Neural cell (in vitro differentiated cells): ENCODE results near the gene PACS1.

ENCODE experiments used
- CTCF ChIP-seq: fragments of 450-650 bp; IDR thresholded peaks from 2 replicates; pipeline ENCODE4 v1.5.1; 2014; ENCODE audit warnings: antibody characterized with exemption, mild to moderate bottlenecking, moderate library complexity; ENCODE audit not compliant: poor library complexity, severe bottlenecking
- EP300 ChIP-seq: fragments of 450-650 bp; conservative IDR thresholded peaks from 2 replicates; pipeline ENCODE4 v1.6.1; 2014; ENCODE audit warnings: antibody characterized with exemption, mild to moderate bottlenecking, moderate library complexity; ENCODE audit not compliant: poor library complexity, severe bottlenecking
- POLR2AphosphoS5 ChIP-seq: IDR thresholded peaks from 2 replicates; pipeline ENCODE4 v1.6.1; 2012
- RAD21 ChIP-seq: fragments of 450-650 bp; conservative IDR thresholded peaks from 2 replicates; pipeline ENCODE4 v1.6.1; 2014; ENCODE audit warnings: antibody characterized with exemption, mild to moderate bottlenecking, moderate library complexity
- TAF1 ChIP-seq: IDR thresholded peaks from 2 replicates; pipeline ENCODE4 v1.6.1; 2012; ENCODE audit warnings: low read depth
- TF ChIP-seq, protein P1 (sequence below): IDR thresholded peaks from 2 replicates; pipeline ENCODE4 v1.6.1; 2012; ENCODE audit warnings: borderline replicate concordance

DNA sequence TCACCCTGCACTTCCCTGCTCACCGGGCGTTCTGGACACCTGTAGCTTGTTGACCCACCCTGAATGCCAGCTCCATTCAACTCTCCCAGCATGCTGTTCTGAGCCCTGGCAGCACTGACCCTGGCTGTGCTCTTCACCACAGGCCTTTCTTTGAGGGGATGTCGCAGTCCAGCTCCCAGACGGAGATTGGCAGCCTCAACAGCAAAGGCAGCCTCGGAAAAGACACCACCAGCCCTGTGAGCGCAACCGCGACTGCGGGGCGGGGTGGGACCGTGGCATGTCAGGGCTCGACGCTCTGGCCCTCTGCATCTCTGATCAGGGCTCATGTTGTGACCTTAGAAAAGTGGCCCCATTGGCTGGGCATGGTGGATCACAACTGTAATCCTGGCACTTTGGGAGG lies 150.9 kb downstream of the PACS1 start:
- TF ChIP-seq CTCF (no peak), RAD21 (no peak), POLR2AphosphoS5 (no peak), EP300 (no peak), TAF1 (no peak)
- TF ChIP-seq, protein P1, sequence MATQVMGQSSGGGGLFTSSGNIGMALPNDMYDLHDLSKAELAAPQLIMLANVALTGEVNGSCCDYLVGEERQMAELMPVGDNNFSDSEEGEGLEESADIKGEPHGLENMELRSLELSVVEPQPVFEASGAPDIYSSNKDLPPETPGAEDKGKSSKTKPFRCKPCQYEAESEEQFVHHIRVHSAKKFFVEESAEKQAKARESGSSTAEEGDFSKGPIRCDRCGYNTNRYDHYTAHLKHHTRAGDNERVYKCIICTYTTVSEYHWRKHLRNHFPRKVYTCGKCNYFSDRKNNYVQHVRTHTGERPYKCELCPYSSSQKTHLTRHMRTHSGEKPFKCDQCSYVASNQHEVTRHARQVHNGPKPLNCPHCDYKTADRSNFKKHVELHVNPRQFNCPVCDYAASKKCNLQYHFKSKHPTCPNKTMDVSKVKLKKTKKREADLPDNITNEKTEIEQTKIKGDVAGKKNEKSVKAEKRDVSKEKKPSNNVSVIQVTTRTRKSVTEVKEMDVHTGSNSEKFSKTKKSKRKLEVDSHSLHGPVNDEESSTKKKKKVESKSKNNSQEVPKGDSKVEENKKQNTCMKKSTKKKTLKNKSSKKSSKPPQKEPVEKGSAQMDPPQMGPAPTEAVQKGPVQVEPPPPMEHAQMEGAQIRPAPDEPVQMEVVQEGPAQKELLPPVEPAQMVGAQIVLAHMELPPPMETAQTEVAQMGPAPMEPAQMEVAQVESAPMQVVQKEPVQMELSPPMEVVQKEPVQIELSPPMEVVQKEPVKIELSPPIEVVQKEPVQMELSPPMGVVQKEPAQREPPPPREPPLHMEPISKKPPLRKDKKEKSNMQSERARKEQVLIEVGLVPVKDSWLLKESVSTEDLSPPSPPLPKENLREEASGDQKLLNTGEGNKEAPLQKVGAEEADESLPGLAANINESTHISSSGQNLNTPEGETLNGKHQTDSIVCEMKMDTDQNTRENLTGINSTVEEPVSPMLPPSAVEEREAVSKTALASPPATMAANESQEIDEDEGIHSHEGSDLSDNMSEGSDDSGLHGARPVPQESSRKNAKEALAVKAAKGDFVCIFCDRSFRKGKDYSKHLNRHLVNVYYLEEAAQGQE = no peak
